ENCODE data around the gene PRPF6.
"Not testable (repeated sequence)": the region's sequence is repeated elsewhere in the genome, so short reads cannot be mapped to it uniquely, and the experiment has no call there.

Gene PRPF6

GRCh38 chr20:63973636-63974401, 7.1 kb upstream of the PRPF6 start:
- DNase-seq = peak; percentile 90
- ATAC-seq = peak; percentile 44

- DNase-seq (no peak), ATAC-seq (no peak)
Observed at GRCh38 chr20:63974402-63975200, 6.3 kb upstream of the PRPF6 start.

- not testable (repeated sequence) for ATAC-seq, DNase-seq
Observed at GRCh38 chr20:63976511-63976910, 4.4 kb upstream of the PRPF6 start.

- DNase-seq (no peak), ATAC-seq (no peak)
Observed at GRCh38 chr20:63976980-63977738, 3.8 kb upstream of the PRPF6 start.

GRCh38 chr20:63977739-63978276, 3.1 kb upstream of the PRPF6 start:
- ATAC-seq (peak; percentile 56), DNase-seq (peak; percentile 70)

GRCh38 chr20:63978319-63979228, 2.4 kb upstream of the PRPF6 start:
- ATAC-seq (peak; percentile 11), DNase-seq (peak; percentile 83)

- no peak for DNase-seq
- no peak for ATAC-seq
Observed at GRCh38 chr20:63979229-63979556, 1.7 kb upstream of the PRPF6 start.

DNA sequence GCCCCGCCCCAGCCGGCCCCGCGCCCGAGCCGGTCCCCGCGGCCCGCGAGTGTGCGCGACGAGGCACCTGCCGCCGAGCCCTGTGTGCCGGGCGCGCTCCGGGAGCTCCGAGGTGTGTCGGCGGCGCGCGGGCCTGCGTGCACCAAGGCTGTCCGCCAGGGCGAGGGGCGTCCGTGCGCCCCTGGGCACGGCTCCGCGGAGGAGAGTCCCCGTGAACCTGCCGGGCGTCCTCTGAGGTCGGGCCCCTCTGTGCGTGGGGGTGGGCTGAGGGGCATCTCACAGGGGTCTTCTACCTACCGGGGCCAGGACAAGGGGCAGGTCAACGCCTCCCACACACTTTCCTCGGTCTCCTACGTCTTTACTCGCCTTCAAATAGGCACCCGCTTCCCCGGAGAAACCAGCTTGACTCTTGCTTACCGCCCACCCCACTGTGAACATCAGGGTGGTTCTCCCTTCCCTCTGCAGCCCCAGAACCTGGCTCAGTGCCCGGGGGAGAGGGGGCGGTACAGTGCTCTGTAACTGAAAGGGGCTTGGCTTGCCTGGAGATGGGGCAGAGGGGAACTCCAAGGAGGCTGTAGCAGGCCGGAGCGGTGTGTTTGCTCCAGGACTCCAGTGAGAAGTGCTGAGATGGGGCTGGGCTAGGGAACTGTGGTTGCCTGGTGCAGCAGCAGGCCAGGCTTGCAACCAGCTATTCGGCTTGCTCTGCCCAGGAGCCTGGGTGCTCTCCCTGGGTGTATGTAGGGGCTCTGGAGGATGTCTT, 1.2 kb upstream of the PRPF6 start, which contains the start of gene SAMD10:
Gene SAMD10 (minus strand): TSS at position 86 of the 760 bp plus-strand sequence. CDS start 175 bp downstream, outside the sequence.
- ATAC-seq (peak; percentile 58), DNase-seq (peak; percentile 94)

GRCh38 chr20:63980317-63980805, 571 bp upstream of the PRPF6 start:
- peak; percentile 50 for DNase-seq
- peak; percentile 14 for ATAC-seq

DNA sequence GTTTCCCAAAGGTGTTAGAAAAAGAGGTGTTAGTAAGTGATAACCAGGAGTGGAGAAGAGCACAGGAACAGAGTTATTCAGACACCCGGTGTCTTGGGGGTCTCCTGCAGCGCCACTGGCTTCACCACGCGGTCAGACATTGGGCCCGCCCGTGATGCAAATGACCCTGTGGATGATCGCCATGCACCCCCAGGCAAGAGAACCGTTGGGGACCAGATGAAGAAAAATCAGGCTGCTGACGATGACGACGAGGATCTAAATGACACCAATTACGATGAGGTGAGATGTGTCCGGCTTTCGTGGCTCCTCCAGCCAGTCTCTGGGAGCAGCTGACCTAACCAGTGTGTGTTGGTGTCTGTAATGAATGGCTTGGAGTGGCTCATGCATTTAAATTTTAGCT, 2.0 kb downstream of the PRPF6 start:
- ATAC-seq = no peak

GRCh38 chr20:64000906-64001305, 20.0 kb downstream of the PRPF6 start:
- DNase-seq (no peak), ATAC-seq (no peak)

More for the DNA sequence above, 2.0 kb downstream of the PRPF6 start:
- DNase-seq = no peak

DNA sequence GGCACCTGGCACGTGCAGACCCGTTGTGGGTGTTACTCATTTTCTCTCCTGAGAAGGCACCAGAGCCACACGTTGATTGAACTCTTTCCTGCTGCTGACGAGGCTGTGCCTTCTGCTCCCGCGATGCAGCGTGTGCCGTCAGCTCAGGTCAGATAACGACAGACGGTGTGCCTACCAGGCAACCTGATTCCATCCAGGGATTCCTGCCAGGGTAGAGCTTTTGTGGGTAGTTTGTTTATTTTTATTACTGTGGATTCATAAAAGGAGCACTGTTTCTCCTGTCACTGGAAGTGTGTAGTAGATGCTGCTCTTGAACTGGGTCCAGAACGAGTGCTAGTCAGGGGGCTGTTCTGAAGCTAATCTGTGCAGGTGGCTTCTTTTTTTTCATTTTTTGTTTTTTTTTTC, 20.7 kb downstream of the PRPF6 start:
- DNase-seq = no peak

GRCh38 chr20:64003960-64004725, 23.2 kb downstream of the PRPF6 start:
- DNase-seq = no peak
- ATAC-seq = no peak

More for the DNA sequence above, 20.7 kb downstream of the PRPF6 start:
- peak; percentile 49 for ATAC-seq

DNA sequence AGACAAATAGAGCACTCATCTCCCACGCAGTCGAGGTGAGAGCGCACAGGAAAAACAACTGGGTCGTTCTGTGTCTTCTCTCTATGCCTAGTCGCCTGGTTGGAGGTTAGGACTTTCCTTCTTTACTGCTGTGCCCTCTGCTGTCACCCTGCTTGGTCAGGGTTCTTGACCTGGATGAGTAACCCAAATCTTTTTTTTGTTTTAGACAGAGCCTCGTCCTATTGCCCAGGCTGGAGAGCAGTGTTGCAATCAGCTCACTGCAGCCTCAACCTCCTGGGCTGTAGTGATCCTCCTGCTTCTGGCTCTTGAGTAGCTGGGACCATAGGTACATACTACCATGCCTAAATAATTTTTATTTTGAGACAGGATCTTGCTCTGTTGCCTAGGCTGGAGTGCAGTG, 24.5 kb downstream of the PRPF6 start:
- DNase-seq = no peak
- no peak for ATAC-seq

DNA sequence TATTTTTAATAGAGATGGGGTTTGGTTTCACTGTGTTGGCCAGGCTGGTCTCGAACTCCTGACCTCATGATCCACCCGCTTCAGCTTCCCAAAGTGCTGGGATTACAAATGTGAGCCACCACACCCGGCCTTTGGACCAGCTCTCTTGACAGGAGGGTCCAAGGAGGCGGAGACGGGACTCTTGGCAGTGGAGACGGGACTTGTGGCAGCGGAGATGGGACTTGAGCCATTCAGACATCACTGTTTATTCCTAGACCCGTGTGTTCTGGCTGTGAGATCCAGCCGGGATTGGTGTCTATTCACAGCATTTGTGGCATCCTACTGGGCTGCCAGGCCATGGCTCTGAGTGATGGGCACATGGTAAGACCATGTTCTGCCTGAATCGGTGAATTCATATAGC, 25.6 kb downstream of the PRPF6 start:
- ATAC-seq = no peak
- DNase-seq = no peak

GRCh38 chr20:64006902-64007301, 26.0 kb downstream of the PRPF6 start:
- DNase-seq (no peak), ATAC-seq (no peak)

GRCh38 chr20:64009811-64010387, 29.0 kb downstream of the PRPF6 start:
- DNase-seq (no peak), ATAC-seq (peak; percentile 44)

GRCh38 chr20:64010711-64011237, 29.8 kb downstream of the PRPF6 start:
- DNase-seq (no peak), ATAC-seq (peak; percentile 44)

DNA sequence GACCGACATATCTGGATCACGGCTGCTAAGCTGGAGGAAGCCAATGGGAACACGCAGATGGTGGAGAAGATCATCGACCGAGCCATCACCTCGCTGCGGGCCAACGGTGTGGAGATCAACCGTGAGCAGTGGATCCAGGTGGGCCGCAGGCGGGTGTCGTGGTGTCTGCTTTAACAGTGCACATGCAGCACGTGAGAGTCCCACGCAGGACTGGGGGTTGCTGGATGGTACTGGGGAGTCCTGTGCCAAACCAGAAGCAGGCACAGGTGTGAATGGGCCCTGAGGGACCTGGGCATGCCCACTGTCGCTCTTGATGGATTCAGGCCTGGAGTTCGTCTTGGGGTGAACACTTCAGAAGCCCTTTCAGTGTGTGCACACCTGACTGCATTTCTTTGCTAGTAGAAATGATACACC, 30.4 kb downstream of the PRPF6 start:
- no peak for DNase-seq
- ATAC-seq = no peak

Measured in stimulated activated naive CD8-positive, alpha-beta T cell treated with anti-CD3 and anti-CD28 coated beads, Interleukin-15, Interleukin-2, amounts not matched to agents 100 U/mL and 50 U/mL, for 24 hours (primary cell).